Stimulated activated CD8-positive, alpha-beta memory T cell treated with anti-CD3 and anti-CD28 coated beads, Interleukin-4, amount 100 ng/mL, for 48 hours (primary cell): ENCODE results near the gene PRSS56.

Experiments
- DNase-seq: peaks from one replicate; pipeline ENCODE4 v3.0.0-alpha.2; 2020

PRSS56 gene

DNA sequence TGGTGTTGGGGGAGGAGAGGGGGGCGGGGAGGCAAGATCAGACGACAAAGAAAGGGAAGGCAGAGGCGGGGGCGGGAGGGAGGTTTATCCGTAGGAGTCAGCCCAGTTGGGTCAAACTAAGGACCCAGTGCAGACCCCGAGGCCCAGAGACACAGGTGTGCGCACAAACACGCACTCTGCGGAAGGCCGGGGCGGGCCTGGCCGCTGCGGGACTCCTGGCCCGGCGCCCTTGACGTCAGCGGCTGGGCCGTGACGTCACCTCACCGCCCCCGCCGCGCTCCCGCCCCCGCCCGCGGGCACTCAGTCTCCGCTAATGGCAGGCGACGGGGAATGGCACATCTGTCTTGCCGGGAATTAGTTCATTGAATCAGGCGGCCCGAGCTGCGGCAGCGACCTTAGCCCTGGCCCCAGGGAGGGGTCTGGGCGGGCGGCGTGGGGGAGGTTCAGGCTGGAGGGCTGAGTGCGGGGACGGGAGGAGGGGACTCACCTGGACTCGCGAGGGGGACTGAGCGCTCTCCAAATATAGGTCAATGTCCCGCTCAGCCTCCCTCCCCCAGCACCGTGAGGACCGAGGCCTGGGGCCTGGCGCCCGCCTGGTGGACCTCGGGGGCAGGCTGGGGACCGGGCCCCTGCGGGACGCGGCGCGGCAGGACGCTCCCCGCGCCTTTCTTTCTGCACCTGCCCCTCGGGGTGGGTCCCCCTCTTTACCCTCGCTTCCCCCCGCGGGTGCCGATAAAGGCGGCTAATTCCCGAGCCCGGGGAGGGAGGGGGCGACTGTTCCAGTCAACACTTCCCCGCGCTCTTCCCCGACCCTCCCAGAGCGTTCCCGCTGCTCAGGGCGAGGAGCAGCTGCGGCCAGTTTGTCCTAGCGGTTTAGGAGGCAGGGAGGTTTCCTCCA, 17.0 kb upstream of the PRSS56 start:
- peak; percentile 58 for DNase-seq

GRCh38 chr2:232503809-232504323, 16.3 kb upstream of the PRSS56 start:
- DNase-seq: no peak

- DNase-seq: no peak
Measured at GRCh38 chr2:232504438-232504837, 15.8 kb upstream of the PRSS56 start.

- DNase-seq: no peak
Measured at GRCh38 chr2:232505856-232506255, 14.3 kb upstream of the PRSS56 start.

- DNase-seq: no peak
Measured at GRCh38 chr2:232506709-232507108, 13.5 kb upstream of the PRSS56 start.

- no peak for DNase-seq
Measured at GRCh38 chr2:232508251-232508650, 11.9 kb upstream of the PRSS56 start.

DNA sequence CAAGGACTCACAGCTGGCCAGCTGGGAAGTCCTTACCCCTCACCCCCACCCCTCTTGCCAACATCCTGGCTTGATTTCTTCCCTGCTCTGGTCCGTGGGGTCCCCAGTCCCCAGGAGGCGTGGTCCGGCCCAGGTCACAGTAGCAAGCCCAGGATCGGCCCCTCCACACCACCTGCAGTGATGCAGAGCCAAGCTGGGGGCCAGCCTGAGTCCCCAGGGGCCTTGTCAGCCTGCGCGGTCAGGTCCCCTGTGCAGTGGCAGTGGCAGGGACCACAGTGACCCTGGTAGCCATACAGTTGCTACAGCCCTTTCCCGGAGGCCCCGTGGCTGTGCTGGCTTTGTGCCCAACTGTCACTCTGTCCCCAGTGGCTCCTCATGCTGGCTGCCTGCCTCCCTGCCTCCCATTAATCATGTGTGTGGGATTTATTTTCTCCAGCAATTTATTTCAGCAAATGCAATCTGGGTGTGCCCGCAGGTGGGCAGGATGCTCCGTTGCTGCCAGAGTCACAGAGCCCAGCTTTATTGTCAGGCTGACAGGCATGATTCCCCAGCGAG, 8.8 kb upstream of the PRSS56 start:
- DNase-seq: no peak

GRCh38 chr2:232512602-232513001, 7.6 kb upstream of the PRSS56 start:
- DNase-seq: no peak

DNA sequence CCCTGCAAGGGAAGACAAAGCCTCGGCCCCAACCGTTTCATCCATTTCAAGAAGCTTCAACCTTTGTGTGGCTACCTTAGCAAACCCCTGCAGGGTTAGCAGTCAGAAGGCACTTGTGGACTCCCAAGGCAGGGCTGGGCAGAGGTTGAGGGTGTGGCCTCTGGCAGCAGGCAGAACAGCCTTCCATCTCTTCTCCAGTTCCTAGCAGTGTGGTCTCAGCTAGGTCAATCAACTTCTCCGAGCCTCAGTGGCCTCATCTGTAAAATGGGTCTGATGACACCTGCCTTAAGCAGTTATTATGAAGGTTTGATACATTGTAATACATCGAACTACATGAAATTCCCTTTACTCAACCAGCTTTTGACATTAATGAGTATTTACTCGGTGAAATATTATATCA, 6.8 kb upstream of the PRSS56 start:
- DNase-seq: no peak

- no peak for DNase-seq
Measured at GRCh38 chr2:232515639-232516038, 4.5 kb upstream of the PRSS56 start.

DNA sequence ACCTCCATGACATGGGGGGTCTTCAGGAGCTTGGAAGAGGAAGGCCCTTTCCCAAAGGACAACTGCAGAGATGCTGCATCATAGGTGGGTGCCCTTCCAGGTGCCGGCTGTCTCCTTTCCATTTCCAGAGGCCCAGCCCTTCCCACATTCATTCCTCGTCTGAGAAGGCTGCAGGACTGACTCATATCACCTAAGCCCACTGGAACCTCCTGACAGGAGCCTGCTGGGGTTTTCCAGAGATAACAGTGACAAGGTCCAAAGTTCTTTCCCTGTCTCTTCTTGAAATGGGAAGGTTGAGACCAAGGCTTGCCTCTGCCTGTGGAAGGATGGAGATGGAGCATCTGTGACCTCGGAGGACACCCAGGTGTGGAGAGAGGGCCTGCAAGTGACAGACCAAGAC, 3.6 kb upstream of the PRSS56 start:
- no peak for DNase-seq

GRCh38 chr2:232518844-232519243, 1.3 kb upstream of the PRSS56 start:
- no peak for DNase-seq

DNA sequence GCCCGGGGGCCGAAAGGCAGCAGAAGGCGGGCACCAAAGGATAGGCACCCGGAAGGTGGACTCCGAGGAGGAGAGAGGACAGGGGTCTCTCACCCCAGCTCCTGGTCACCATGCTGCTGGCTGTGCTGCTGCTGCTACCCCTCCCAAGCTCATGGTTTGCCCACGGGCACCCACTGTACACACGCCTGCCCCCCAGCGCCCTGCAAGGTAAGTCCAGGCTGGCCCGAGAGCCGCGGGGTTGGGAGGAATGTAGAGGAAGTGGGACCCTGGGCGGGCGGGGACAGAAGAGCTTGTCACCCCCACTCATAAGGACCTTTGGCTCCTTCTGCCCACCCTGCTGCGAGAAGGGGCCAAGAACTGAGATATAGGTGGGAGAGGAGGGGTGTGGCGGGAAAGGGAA, 301 bp downstream of the PRSS56 start:
- no peak for DNase-seq

- no peak for DNase-seq
Measured at GRCh38 chr2:232521098-232521497, 910 bp downstream of the PRSS56 start.

DNA sequence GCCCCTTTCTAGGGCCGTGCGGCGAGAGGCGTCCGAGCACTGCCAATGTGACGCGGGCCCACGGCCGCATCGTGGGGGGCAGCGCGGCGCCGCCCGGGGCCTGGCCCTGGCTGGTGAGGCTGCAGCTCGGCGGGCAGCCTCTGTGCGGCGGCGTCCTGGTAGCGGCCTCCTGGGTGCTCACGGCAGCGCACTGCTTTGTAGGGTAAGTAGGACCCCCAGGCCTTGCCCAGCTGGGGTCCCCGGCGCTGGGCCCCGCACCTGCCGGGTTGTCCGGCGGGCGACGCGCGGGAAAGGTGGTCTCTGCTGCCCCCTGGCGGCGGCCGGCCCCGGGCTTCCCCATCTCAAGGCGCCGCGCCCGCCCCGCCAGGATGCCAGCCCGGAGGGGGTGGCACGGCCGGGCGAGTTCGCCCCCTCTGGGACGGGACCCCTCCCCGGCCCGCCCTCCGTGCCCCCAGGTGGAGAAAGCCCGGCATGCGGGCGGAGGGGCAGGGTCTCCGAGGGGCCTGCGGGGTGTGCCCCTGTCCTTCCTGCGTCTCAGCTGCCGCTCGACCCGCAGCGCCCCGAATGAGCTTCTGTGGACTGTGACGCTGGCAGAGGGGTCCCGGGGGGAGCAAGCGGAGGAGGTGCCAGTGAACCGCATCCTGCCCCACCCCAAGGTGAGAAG, 1.9 kb downstream of the PRSS56 start:
- peak; percentile 86 for DNase-seq

- no peak for DNase-seq
Measured at GRCh38 chr2:232522623-232523401, 2.6 kb downstream of the PRSS56 start.

DNA sequence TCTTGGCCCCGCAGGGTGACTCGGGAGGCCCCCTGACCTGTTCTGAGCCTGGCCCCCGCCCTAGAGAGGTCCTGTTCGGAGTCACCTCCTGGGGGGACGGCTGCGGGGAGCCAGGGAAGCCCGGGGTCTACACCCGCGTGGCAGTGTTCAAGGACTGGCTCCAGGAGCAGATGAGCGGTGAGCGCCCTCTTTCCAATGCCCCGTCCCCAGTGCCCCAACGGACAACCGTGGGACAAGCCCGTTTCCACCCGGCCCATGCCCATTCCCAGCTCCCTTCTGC, 3.2 kb downstream of the PRSS56 start:
- DNase-seq: no peak

DNA sequence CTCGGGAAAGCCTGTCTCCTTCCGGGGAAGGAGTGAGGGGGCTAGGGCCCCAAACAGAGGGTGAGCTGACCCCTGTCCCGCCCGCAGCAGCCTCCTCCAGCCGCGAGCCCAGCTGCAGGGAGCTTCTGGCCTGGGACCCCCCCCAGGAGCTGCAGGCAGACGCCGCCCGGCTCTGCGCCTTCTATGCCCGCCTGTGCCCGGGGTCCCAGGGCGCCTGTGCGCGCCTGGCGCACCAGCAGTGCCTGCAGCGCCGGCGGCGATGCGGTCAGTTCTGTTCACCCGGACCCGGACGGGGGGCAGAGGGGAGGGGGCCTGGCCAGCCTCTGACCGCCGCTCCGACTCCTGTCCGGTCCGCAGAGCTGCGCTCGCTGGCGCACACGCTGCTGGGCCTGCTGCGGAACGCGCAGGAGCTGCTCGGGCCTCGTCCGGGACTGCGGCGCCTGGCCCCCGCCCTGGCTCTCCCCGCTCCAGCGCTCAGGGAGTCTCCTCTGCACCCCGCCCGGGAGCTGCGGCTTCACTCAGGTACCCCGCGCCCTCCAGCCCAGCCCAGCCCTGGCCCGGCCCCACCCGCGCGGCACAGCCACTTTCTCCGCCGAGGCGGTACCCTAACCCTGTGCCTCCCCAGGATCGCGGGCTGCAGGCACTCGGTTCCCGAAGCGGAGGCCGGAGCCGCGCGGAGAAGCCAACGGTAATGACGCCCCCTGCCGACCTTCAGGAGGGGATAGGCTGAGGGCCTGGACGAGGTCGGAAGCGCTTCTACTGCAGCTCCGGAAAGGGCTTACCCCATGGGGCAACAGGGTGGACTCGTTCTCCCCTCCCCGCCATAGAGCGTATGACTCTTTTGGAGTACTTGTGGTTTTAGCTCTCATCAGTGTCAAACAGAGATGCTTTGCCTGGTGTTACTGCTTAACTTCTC, 3.8 kb downstream of the PRSS56 start:
- peak; percentile 69 for DNase-seq

DNA sequence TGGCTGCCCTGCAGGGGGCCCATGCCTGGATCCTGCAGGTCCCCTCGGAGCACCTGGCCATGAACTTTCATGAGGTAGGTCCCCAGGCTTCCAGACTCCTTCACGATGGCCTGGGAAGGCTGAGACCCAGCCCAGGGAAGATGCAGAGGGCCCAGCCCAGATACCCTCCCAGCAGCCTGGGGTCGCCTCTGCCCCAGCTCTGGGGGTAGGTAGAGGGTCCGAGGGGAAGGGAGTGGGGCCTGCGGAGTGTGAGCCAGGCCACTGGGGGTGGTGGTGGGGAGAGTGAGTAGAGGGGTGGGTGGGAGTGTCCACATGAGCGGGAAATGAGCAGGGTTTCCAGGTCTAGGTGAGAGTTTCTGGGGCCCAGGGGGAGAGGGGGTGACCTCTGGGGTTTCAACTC, 4.6 kb downstream of the PRSS56 start:
- DNase-seq: no peak

- no peak for DNase-seq
Measured at GRCh38 chr2:232525199-232525598, 5.0 kb downstream of the PRSS56 start.

GRCh38 chr2:232525791-232526371, 5.7 kb downstream of the PRSS56 start, which contains the start of gene CHRND:
TSS of gene CHRND (plus strand) at chr2:232526160. CDS start at chr2:232526216, 56 bp downstream.
- no peak for DNase-seq
